GM21529 (cell line): ENCODE data around the gene SLC17A7.

Source experiments
- ATAC-seq: cut with Tn5 transposase; IDR thresholded peaks from one replicate; pipeline ENCODE4 v1.9.1; 2021; ENCODE audit not compliant: unreplicated experiment

SLC17A7 gene

DNA sequence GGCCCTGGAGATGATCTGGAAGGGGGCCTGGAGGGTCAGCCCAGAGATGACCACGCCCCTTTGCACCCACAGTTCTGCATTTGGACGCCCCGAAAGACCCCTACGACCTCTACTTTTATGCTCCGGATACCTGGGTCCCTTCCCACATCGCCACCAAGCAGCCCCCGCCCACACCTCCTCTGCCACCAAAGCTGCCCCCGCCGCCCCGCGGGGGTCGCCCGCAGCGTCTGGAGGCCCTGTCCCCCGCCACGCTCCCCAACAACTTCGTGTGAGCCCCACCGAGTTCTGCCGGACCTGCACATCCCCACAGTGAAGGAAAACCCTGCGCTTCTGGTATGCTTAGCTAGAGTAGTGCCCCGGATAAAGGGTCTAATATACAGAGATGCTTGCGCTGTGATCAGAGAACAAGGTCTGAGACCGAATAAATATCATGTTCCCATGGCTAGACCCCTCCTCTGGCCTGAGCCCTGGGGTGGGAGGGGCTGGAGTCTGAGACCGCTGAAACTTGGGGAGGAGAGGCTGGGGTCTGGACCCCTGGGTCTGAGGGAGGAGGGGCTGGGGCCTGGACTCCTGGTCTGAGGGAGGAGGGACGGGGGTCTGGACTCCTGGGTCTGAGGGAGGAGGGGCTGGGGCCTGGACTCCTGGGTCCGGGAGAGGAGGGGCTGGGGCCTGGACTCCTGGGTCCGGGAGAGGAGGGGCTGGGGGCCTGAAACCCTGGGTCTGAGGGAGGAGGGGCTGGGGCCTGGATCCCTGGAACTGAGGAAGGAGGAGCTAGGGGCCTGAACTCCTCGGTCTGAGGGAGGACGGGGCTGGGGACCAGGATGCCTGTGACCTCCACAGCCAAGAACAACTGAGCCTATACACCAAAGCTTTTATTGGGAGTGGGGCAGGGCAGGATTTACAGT lies 12.5 kb downstream of the SLC17A7 start:
- no peak for ATAC-seq

DNA sequence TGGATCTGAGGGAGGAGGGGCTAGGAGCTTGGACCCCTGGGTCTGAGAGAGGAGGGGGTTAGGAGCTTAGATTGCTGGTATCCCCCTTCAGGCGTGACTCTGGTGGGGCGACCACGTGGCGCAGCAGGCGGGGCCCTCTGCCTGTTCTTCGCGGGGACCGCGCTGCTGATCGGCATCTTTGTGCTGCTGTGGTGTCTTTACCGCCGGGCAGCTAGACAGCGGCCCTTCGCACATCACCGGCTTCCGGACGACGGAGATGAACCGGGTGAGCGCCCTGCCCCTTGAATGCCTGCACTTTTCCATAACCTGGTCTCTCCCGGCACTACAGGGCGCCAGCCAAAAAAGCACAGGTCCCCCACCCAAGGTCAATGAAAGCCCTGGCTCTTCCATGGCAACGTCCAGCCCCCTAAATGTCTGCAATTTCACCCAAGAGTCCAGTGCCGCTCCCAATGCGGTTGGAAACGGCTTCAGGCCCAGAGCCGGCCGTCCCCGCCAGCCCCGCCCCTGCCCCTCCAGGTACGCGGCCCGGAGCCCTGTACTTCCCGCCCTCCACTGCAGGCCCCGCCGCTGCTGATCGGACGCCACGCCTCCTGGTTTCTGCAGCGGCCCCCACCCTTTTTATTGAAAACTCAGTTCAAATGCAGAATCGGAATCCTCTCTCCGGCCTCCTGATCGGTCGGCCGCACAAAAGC lies 13.3 kb downstream of the SLC17A7 start:
- no peak for ATAC-seq

DNA sequence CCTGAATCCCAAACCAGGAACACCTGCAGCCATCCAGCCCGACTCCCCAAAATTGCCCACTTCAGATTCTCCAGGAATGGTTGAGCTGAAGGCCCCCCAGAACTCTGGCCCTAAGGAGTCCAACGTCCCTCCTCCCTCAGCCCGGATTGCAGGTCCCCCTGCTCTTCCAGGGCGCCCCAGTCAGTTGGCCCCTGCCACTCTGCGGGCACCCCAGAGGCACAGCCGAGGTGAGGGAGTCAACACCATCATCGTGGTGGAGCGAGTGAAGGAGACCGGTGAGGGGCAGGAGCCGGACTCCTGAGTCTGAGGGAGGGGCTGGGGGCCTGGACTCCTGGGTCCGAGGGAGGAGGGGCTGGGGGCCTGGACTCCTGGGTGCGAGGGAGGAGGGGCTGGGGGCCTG lies 14.0 kb downstream of the SLC17A7 start:
- no peak for ATAC-seq

DNA sequence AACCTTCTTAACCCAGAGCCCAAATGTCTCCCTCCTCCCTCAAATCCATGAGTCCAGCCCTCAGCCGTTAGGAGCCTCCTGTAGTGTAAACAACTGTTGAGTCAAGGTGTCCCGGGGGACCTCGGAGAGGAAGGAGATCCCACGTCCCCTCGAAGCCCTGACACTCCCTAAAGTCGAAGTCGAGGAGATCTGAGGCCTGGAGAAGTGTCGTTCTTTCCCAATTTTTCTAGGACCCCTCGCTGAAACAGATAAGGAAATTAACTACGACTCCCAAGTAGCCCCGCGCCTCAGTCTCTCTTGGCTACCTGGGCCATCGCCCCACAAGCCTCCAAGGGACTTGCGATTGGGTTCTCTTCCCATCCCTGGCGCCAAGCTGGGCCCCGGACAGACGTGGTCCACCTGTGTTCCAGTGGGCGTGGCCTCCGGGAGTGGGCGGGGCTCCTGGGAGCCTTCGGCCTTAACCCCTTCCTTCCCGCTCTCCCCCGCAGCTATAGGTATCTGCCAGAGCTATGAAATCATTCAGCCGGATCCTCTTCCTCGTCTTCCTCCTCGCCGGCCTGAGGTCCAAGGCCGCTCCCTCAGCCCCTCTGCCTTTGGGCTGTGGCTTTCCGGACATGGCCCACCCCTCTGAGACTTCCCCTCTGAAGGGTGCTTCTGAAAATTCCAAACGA lies 15.3 kb downstream of the SLC17A7 start:
- no peak for ATAC-seq

DNA sequence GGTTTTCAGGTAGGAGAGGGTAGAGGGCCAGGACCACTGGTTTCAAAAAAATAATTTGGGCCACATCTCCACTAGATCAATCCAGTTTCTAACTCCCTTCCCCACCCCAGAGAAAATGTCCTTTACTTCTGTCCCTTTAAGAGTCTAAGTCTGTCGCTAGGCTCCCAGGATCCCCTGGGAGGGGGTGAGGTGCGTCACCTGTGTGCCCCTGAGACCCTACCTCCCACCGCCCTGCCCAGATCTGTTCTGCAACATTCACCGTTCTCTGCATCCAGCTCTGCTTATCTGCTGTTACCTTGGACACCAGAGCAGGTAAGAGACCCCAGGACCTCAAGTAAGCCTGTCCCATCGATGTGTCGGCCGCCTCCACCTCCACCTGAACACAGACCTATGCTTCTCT lies 16.1 kb downstream of the SLC17A7 start, which contains the start of gene GFY:
Gene GFY, plus strand, starts transcription at position 211 of the 400 bp plus-strand sequence. CDS start 1,043 bp downstream, outside the sequence.
- ATAC-seq = no peak

DNA sequence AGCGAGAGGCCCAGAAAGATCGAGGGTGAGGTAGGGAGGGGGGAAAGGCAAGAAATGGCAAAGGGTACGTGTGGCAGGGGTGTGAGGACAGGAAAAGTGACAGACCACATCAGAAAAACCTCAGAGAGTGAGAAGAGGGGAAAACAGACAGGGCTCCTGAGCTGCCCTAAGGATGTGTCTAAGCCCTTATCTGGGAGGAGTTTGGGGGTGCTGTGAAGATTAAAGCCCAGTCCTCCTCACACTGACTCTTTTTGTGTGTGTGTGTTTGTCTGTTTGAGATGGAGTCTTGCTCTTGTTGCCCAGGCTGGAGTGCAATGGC lies 17.4 kb downstream of the SLC17A7 start:
- ATAC-seq = no peak

DNA sequence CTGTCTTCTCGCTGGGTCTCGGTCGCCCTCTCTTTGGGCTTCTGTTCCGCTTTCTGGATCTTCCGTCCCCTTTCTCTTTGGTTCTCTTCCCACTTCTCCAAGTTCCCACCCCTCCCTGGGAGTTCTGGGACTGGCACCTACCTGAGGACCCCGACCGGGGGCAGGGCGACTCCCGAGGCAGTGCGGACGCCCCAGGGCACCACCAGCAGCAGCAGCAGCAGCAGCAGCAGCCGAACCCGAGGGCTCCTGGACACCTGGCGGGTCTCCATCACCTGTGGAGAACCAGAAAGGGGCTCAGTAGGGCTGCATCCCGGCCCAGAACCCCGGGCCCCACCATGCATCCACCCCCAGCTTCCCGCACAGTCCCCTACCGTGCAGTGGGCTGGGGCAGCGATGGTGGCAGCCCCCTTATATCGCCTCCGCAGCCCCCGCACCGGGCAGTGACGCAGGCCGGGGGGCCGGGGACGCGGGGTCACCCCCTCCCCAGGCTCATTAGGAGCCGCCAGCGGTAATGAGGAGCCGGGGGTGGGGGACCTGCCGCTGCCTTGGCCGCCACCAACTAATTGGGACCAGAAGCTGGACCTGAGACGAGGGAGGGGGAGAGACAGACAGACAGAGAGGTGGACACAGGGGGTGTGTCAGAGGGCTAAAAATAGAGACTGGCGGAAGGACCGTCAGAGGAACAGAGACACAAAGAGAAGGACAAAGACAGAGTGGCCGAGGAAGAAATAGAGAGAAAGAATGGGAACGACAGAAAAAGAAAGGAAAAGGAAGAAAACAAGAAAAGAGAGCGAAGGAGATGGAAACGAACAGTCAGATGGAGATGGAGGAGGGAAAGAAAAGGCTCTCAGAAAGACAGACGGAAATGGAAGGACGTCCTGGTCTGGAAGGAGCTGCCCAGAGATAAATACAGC lies 18.0 kb downstream of the SLC17A7 start, which contains the start of gene PTH2:
Gene PTH2, minus strand, starts transcription at position 371 of the 914 bp plus-strand sequence. Its CDS starts 102 bp downstream, at position 269.
- ATAC-seq = no peak

DNA sequence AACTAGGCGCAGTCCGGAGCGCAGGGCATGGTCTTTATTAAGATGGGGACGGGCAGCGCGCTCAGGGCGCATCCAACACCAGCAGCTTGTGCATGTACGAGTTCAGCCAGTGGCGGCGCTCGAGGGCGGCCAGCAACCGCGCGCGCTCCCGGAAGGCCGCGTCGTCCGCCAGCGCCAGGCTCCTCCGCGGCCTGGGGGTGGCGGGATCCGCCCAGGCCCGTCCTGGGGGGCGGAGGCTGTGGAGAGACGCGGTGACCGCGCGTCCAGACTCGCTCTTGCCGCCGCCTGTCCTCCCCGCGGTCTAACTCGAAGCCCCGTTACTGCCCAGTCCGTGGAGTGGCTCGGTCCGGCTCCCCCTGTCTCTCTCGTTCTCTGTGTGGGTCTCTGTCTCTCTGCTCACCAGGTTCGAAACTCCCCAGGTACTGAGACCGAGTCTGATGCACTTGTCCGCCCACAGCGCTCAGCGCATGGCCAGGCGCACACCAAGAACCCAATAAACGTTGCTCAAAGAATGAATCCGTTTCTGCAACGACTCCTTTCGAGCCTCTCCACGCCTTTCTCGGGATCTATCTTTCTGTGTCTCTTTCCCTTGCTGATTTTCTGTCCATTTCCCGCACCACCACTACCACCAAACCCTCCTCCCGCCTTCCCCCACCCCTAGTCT lies 18.8 kb downstream of the SLC17A7 start:
- no peak for ATAC-seq

DNA sequence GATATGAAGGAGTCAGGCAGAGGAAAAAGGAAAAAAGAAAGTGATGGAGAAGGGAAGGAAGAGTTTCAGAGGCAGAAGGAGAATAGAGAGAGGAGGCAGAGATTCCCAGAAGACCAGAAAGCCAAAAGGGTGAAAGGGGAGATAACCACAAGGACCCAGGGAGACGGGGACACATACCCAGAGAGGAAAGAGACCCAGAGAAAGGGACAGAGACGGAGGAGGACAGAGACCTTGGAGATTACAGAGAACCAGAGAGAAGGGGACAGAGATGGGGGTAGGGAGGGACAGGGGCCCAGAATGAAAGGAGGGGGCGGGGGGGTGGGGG lies 19.5 kb downstream of the SLC17A7 start:
- ATAC-seq = no peak

DNA sequence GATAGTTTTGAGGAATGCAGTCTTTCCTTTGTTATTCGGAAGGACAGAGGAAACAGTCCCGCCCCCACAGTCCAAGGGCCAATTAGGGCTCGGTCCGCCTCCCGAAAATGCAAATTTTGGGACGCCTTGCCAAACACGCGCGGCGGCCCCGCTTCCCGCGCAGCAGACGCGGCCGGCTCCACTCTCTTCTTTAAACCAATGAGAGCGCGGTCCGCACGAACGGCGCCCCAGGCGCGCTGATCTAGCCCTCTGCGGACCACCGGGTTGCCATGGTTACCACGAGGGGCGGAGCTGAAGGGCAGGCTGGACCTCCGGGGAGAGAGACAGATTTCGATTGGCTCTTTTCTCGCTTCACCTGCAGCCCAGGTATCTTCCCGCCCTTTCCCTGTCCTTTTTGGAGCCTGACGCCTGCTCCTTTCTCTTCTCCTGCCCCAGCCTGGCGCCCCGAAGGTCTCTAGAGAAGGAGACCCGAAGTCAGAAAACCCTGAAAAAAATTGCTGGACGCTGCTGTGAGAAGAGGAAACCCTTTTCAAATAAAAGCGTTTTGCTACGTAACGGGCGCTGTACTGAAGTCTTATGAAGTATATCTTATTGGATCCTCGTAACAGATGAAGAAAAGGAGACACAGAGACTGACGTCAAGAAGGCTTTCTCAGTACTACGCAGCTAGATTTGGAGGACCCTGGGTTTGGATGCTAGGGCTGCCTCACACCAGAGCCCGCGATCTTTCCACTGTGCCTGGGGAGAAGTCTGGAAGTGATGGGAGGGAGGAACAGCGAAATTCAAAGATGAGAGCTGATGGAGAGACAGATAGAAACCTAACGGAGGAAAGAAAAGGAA lies 20.1 kb downstream of the SLC17A7 start:
- ATAC-seq = no peak

DNA sequence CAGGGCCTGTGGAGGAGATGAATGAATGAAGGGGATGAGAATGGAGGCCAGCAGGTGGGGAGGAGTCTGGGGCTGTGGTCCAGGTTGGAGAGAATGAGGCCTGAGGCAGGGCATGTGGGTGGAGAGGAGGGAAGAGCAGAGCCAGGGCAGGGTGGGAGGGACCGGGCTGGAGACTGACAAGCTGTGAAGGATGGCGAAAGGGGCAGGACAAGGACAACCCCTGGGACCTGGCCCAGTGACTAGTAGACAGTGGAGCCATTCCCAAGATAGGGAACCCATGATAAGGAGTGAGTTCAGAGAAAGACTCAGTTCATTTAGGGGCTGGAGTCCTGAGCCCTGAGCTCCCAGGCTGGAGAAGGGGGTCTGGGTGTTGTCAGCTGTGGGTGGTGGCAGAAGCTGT lies 21.1 kb downstream of the SLC17A7 start:
- ATAC-seq = no peak

DNA sequence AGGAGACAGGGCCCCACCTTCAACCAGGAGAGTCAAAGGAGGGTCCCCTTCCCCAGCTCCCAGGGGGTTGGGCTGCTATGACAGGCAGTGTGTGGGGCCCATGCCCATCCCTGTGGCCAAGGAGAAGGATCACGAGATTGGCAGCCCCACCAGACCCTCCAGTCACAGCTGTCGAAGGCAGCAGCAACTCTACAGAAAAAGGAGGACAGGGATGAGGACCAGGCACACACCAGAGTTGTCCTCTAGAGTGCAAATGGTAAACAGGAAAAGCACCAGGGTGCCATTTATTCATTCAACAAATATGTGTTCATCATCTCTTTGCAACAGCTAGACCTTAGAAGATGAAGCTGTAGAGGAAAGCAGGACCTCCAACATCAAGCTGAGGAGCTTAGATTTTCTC lies 22.2 kb downstream of the SLC17A7 start:
- no peak for ATAC-seq

DNA sequence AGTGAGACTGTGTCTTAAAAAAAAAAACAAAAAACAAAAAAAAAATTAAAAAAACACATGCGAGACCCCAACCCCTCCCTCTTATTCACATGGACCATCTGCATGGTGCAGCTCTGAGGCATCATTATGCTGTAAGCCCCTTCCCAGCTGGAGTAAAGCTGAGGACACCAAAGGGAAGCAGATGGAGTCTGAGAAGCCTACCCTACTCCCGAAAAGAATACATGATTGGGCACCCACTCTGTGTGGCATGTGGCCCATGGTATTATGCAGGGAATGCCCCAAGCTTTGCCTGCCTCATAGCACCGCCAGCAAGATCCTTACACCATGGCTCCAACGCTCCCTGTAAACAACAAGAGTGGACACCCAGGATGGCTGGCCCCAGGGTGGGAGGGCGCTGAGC lies 22.8 kb downstream of the SLC17A7 start:
- no peak for ATAC-seq

DNA sequence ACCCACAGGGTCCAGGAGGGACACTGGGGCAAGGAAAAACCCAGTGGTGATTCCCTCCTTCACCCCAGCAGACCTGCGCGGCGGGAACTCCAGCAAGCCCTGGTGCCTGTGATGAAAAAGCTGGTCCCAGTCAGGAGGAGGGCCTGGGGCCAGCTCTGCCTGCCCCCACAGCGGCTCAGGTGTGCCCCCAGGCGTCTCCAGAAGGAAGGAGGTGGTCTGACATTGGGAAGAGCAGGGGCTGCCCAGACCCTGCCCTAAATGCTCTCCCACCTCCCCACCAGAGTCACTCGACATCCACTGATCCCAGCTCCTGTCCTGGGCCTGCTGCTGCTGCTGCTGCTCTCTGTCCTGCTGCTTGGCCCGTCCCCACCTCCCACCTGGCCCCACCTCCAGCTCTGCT lies 24.2 kb downstream of the SLC17A7 start:
- no peak for ATAC-seq

DNA sequence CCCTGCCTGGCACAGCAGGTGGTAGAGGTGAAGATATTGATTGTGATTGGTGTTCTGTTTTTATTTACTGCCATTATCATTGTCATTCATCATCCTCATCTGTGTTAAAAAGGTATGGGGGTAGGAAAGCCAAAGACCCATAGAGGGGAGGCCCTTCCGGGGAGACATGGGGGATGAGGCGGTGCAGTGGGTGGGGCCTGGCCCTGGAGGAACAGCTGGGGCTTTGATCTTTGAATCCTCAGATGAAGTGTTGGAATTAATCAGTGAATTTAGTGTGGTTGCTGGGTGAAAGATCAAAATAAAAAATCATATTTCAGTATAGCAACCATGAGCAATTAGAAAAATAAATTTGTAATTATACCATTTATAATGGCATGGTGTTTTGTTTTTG lies 25.5 kb downstream of the SLC17A7 start:
- no peak for ATAC-seq

DNA sequence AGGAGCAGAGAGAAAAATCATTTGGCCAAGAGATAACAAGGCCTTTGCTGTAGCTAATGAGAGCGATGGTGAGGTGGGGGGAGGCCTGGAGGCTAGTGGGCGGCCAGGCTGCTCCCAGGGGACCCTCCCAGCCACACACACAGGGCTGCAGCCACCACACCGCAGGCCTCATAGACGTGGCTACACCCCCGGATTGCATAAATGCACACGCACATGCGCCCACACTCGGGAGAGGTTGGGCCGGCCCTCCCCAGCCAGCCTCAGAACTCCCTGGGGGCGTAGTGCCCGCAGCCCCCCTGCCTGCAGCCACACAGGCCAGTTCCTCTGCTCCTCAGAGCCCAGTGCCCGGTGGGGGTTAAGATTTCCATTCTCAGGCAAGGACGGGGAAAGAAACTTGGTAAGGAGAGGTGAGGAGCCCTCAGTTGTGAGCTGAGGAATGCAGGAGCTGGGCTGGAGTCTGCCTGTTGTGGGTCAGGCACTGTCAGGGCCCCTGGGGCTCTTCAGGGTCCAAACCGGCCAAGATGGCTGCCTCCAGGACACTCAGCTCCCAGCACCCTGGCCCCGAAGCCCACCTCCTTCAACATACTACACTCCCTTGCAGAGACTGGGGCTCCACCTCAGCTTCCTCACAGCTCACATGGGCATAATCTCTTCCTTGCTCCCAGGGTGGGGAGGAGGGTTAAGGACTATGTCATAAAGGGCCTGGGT lies 26.1 kb downstream of the SLC17A7 start:
- ATAC-seq = no peak

DNA sequence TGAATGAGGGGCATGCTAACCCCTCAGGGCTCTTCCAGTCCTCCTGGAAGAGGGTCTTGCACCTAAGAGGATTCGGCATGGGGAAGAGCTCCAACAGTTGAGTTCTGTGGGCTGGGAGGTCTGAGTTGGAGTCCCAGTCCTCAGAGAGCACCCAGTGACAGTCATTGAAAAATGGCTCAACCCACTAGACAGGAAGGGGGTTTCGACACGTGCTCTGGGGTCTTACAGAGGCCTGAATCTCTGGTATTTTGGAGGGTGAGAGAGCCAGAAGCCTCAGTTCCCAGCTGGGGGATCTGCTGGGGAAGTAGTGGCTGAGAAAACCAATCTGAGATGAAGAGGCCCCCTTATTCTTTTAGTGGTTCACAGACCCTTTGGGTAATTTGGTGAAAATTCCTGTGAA lies 27.1 kb downstream of the SLC17A7 start:
- ATAC-seq = no peak

DNA sequence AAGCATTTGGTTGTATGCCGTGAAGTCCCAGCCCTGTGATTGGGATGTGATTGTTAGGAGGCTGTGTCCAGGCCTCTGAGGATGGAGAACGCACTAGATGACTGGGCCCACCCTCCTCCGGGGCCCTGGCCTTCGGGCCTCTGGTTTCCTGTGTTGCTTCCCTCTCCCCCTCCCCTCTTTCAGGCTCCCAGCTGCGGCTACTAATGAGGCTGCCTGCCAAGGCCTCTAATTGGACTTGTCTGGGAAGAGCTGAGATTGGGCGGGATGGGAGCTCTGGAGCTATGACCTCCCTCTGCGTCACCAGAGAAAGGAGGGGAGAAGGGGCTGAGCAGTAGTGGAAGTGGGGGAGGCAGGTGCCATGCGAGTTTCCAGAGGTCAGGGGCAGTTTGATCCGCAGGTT lies 28.0 kb downstream of the SLC17A7 start:
- no peak for ATAC-seq
